Esophagus muscularis mucosa (tissue), 4 donors: Measurements from ENCODE around the gene FRRS1.

Experiments
- EP300 ChIP-seq: sonication (generic); formaldehyde crosslinking; IDR thresholded peaks from one replicate; pipeline ENCODE4 v1.6.1; 2017; ENCODE audit warnings: antibody characterized with exemption
- POLR2A ChIP-seq: fragments of 450-650 bp; IDR thresholded peaks from one replicate; pipeline ENCODE4 v1.6.1; 2017; ENCODE audit warnings: antibody characterized with exemption, moderate library complexity, mild to moderate bottlenecking, low read depth
- POLR2AphosphoS5 ChIP-seq, 2 donors: sonication (generic); formaldehyde crosslinking; IDR thresholded peaks; one replicate each; pipeline ENCODE4 v1.6.1; 2017; ENCODE audit warnings: antibody characterized with exemption in 2 of 2
- TF ChIP-seq, protein P1 (sequence below), 3 experiments: fragments of 200-600 bp in 2 of 3; fragments of 450-650 bp in 1 of 3; sonication (generic) in 2 of 3; IDR thresholded peaks; one replicate each; pipeline ENCODE4 v1.5.1; 2017 to 2019; ENCODE audit warnings: antibody characterized with exemption in 3 of 3, mild to moderate bottlenecking in 2 of 3, moderate library complexity in 1 of 3

DNA sequence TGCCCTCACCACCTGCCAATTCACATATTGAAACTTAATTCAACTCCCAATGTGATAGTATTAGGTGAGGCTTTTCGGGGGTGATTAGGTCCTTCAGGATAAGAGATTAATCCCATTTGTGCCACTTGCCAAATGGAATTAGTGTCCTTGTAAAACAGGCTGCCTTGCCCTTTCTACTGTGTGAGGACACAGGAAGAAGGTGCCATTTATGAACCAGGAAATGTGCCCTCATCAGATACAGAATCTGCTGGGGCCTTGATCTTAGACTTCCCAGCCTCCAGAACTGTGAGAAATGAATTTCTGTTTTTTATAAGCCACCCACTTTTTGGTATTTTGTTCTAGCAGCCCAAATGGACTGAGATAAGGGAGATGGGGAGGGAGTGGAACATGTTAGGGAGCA is 44.6 kb upstream of the FRRS1 start:
- TF ChIP-seq EP300 (no peak), POLR2AphosphoS5 (IDR thresholded peaks at IDR 0.05) (no peak), POLR2A (no peak)
- TF ChIP-seq, protein P1, sequence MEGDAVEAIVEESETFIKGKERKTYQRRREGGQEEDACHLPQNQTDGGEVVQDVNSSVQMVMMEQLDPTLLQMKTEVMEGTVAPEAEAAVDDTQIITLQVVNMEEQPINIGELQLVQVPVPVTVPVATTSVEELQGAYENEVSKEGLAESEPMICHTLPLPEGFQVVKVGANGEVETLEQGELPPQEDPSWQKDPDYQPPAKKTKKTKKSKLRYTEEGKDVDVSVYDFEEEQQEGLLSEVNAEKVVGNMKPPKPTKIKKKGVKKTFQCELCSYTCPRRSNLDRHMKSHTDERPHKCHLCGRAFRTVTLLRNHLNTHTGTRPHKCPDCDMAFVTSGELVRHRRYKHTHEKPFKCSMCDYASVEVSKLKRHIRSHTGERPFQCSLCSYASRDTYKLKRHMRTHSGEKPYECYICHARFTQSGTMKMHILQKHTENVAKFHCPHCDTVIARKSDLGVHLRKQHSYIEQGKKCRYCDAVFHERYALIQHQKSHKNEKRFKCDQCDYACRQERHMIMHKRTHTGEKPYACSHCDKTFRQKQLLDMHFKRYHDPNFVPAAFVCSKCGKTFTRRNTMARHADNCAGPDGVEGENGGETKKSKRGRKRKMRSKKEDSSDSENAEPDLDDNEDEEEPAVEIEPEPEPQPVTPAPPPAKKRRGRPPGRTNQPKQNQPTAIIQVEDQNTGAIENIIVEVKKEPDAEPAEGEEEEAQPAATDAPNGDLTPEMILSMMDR (IDR thresholded peaks at IDR 0.05), result no peak
